ENCODE data around the gene FGF1.

DNA sequence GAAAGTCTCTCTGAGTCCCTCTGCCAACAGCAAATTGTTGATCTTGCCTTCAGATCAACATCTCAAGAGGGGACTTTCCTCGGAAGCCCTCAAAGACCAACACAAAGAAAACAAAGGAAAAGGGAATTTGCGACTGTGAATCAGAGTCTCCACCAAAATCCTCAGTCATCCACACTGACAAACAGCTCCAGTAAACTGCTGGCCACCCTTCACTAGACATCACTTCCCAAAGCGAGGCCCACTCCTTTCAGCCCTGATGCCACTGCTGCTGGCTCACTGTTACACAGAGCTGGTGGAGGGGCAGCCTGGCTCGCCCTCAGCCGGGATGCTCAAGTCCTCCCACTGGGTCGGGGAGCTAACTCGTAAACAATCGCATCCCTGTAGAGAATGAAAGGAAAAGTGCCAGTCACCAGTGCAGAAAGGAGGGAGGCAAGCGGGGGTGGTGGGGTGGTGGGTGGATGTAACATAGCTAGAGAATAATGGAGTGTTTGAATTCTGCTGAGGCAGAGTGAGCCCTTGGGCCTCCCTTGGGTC lies 1.3 kb downstream of the FGF1 start:
- TF ChIP-seq CTCF (IDR thresholded peaks at IDR 0.05) (no peak), POLR2A (IDR thresholded peaks at IDR 0.05) (no peak)

All from uterus (tissue), 2 donors.